Trophoblast cell (in vitro differentiated cells and primary cell): Measurements from ENCODE around the gene LGALS7B.

ENCODE experiments used
- DNase-seq, 2 donors: peaks; one replicate each; pipeline ENCODE4 v3.0.0-alpha.2; 2016
- H2AFZ ChIP-seq: 2 replicates; pipeline ENCODE4 v1.6.1; 2013; ENCODE audit warnings: low read length, moderate library complexity, mild to moderate bottlenecking; ENCODE audit not compliant: insufficient read depth, poor library complexity
- H2AK5ac ChIP-seq: 2 replicates; pipeline ENCODE4 v1.6.1; 2013; ENCODE audit warnings: mild to moderate bottlenecking, low read length
- H2BK120ac ChIP-seq: 2 replicates; pipeline ENCODE4 v1.6.1; 2013; ENCODE audit warnings: low read length, mild to moderate bottlenecking, moderate library complexity; ENCODE audit not compliant: insufficient read depth, poor library complexity
- H2BK12ac ChIP-seq: 2 replicates; pipeline ENCODE4 v1.6.1; 2013; ENCODE audit warnings: mild to moderate bottlenecking, low read length, moderate library complexity
- H2BK5ac ChIP-seq: 2 replicates; pipeline ENCODE4 v1.6.1; 2013; ENCODE audit warnings: low read length, low read depth, moderate library complexity, mild to moderate bottlenecking; ENCODE audit not compliant: poor library complexity
- H3K14ac ChIP-seq: 2 replicates; pipeline ENCODE4 v1.6.1; 2013; ENCODE audit warnings: mild to moderate bottlenecking, low read length
- H3K18ac ChIP-seq: 2 replicates; pipeline ENCODE4 v1.6.1; 2013; ENCODE audit warnings: mild to moderate bottlenecking, low read length
- H3K23ac ChIP-seq: 2 replicates; pipeline ENCODE4 v1.6.1; 2013; ENCODE audit warnings: low read length
- H3K27ac ChIP-seq: 2 replicates; pipeline ENCODE4 v1.5.1; 2013; ENCODE audit warnings: low read depth, mild to moderate bottlenecking, inconsistent platforms, low read length, moderate library complexity
- H3K27me3 ChIP-seq: 2 replicates; pipeline ENCODE4 v1.6.1; 2013; ENCODE audit warnings: inconsistent platforms, mild to moderate bottlenecking, low read length, moderate library complexity; ENCODE audit not compliant: insufficient read depth
- H3K36me3 ChIP-seq, 2 experiments: 1 replicate in 1 of 2; 2 replicates in 1 of 2; pipeline ENCODE4 v1.6.1; 2013; ENCODE audit warnings: low read length in 2 of 2, mild to moderate bottlenecking in 2 of 2, moderate library complexity in 1 of 2; ENCODE audit not compliant: insufficient read depth in 2 of 2, control insufficient read depth in 1 of 2
- H3K4ac ChIP-seq: 2 replicates; pipeline ENCODE4 v1.6.1; 2013; ENCODE audit warnings: low read depth, mild to moderate bottlenecking, low read length, moderate library complexity
- H3K4me1 ChIP-seq, 2 experiments: 1 replicate in 1 of 2; 2 replicates in 1 of 2; pipeline ENCODE4 v1.6.1; 2013; ENCODE audit warnings: low read length in 2 of 2, mild to moderate bottlenecking in 2 of 2, moderate library complexity in 1 of 2; ENCODE audit not compliant: insufficient read depth in 2 of 2, control insufficient read depth in 1 of 2
- H3K4me2 ChIP-seq: 2 replicates; pipeline ENCODE4 v1.6.1; 2013; ENCODE audit warnings: inconsistent platforms, mild to moderate bottlenecking, low read length, moderate library complexity
- H3K4me3 ChIP-seq: 2 replicates; pipeline ENCODE4 v1.5.1; 2013; ENCODE audit warnings: mild to moderate bottlenecking, low read depth, low read length, inconsistent platforms
- H3K79me1 ChIP-seq: one replicate; pipeline ENCODE4 v1.6.1; 2013; ENCODE audit warnings: low read length
- H3K79me2 ChIP-seq: 2 replicates; pipeline ENCODE4 v1.6.1; 2013; ENCODE audit warnings: low read length, mild to moderate bottlenecking; ENCODE audit not compliant: control insufficient read depth, insufficient read depth, poor library complexity
- H3K9ac ChIP-seq: 2 replicates; pipeline ENCODE4 v1.6.1; 2013; ENCODE audit warnings: mild to moderate bottlenecking, low read length
- H3K9me3 ChIP-seq: 2 replicates; pipeline ENCODE4 v1.6.1; 2013; ENCODE audit warnings: low read depth, mild to moderate bottlenecking, control low read depth, inconsistent platforms, low read length; ENCODE audit not compliant: insufficient read depth
- H4K12ac ChIP-seq: 2 replicates; pipeline ENCODE4 v1.6.1; 2013; ENCODE audit warnings: low read depth, mild to moderate bottlenecking, low read length, moderate library complexity
- H4K8ac ChIP-seq: 2 replicates; pipeline ENCODE4 v1.6.1; 2013; ENCODE audit warnings: low read depth, mild to moderate bottlenecking, low read length, moderate library complexity
- H4K91ac ChIP-seq: one replicate; pipeline ENCODE4 v1.6.1; 2013; ENCODE audit warnings: low read depth, mild to moderate bottlenecking, low read length, moderate library complexity
- WGBS: extraction: QIAGEN DNeasy Blood & Tissue Kit; methylation state at CpG from one replicate; pipeline ENCODE4 v1.1.7; 2013; ENCODE audit warnings: missing lambda C conversion rate; ENCODE audit not compliant: insufficient read length, insufficient coverage; ENCODE audit errors: extremely low coverage; 5-methylcytosine and 5-hydroxymethylcytosine counted together

Gene LGALS7B

GRCh38 chr19:38833092-38833425, 44.1 kb downstream of the LGALS7B start:
- H3K4me1 ChIP-seq: peaks cover 31 to 45% of the 10 kb centered on the region in 2 experiments
- peaks cover 39% of the 10 kb centered on the region for H3K79me1 ChIP-seq
- no peaks in the 10 kb centered on the region for H3K27me3 ChIP-seq
- no peaks in the 10 kb centered on the region for H3K9me3 ChIP-seq
- no peak overlapping the region for H3K18ac ChIP-seq
- no peak overlapping the region for H4K8ac ChIP-seq
- H4K12ac ChIP-seq: no peak overlapping the region
- peak overlapping the region; percentile 52 for H3K14ac ChIP-seq
- H3K27ac ChIP-seq: peak overlapping the region; percentile 59
- no peak overlapping the region for H3K4ac ChIP-seq
- H3K9ac ChIP-seq: no peak overlapping the region
- peak overlapping the region; percentile 60 for H2BK12ac ChIP-seq
- H3K23ac ChIP-seq: no peak overlapping the region
- no peak overlapping the region for H3K4me2 ChIP-seq
- peak overlapping the region; percentile 37 for H2BK5ac ChIP-seq
- no peak for DNase-seq
- H4K91ac ChIP-seq: peak overlapping the region; percentile 88
- H3K36me3 ChIP-seq: peaks cover 22 to 23% of the 10 kb centered on the region in 2 experiments
- no peak overlapping the region for H2BK120ac ChIP-seq
- H3K4me3 ChIP-seq: no peak overlapping the region
- peaks cover 13% of the 10 kb centered on the region for H3K79me2 ChIP-seq
- WGBS: no CpG with 5 or more reads among the region's 7 CpGs
- no peak overlapping the region for H2AK5ac ChIP-seq
- no peak overlapping the region for H2AFZ ChIP-seq

GRCh38 chr19:38834104-38834490, 45.1 kb downstream of the LGALS7B start:
- peaks cover 48% of the 10 kb centered on the region for H3K79me1 ChIP-seq
- H2BK120ac ChIP-seq: no peak overlapping the region
- no peak overlapping the region for H3K23ac ChIP-seq
- no peak overlapping the region for H3K27ac ChIP-seq
- no peak overlapping the region for H3K9ac ChIP-seq
- H2AK5ac ChIP-seq: no peak overlapping the region
- no peak overlapping the region for H3K4me3 ChIP-seq
- peaks cover 16% of the 10 kb centered on the region for H3K79me2 ChIP-seq
- no peak overlapping the region for H4K91ac ChIP-seq
- H3K14ac ChIP-seq: no peak overlapping the region
- peak in 1 of 2 donors; percentile 32 for DNase-seq
- H2BK5ac ChIP-seq: no peak overlapping the region
- peaks cover 35 to 51% of the 10 kb centered on the region in 2 experiments for H3K4me1 ChIP-seq
- H3K9me3 ChIP-seq: no peaks in the 10 kb centered on the region
- no peak overlapping the region for H2AFZ ChIP-seq
- no peak overlapping the region for H3K18ac ChIP-seq
- no peak overlapping the region for H4K12ac ChIP-seq
- no peak overlapping the region for H3K4ac ChIP-seq
- no CpG with 5 or more reads among the region's 4 CpGs for WGBS
- H3K27me3 ChIP-seq: no peaks in the 10 kb centered on the region
- no peak overlapping the region for H3K4me2 ChIP-seq
- H4K8ac ChIP-seq: no peak overlapping the region
- no peak overlapping the region for H2BK12ac ChIP-seq
- H3K36me3 ChIP-seq: peaks cover 32 to 33% of the 10 kb centered on the region in 2 experiments

GRCh38 chr19:38834590-38834989, 45.6 kb downstream of the LGALS7B start:
- Histone ChIP-seq H3K14ac (no peak overlapping the region), H3K27ac (no peak overlapping the region)

GRCh38 chr19:38836159-38836982, 47.4 kb downstream of the LGALS7B start:
- DNase-seq: no peak
- H3K4me2 ChIP-seq: no peak overlapping the region
- no peak overlapping the region for H4K12ac ChIP-seq
- peak overlapping the region; percentile 84 for H2AK5ac ChIP-seq
- no peak overlapping the region for H3K23ac ChIP-seq
- H3K18ac ChIP-seq: peak overlapping the region; percentile 68
- peak overlapping the region; percentile 84 for H2BK120ac ChIP-seq
- peak overlapping the region; percentile 84 for H3K14ac ChIP-seq
- H4K8ac ChIP-seq: peak overlapping the region; percentile 67
- peak overlapping the region; percentile 92 for H2BK5ac ChIP-seq
- peak overlapping the region; percentile 89 for H2BK12ac ChIP-seq
- no peaks in the 10 kb centered on the region for H3K27me3 ChIP-seq
- H3K4me3 ChIP-seq: no peak overlapping the region
- WGBS: no CpG with 5 or more reads among the region's 8 CpGs
- H3K27ac ChIP-seq: peak overlapping the region; percentile 94
- peak overlapping the region; percentile 56 for H3K4ac ChIP-seq
- peaks cover 17% of the 10 kb centered on the region for H3K79me2 ChIP-seq
- peak overlapping the region; percentile 97 for H4K91ac ChIP-seq
- H2AFZ ChIP-seq: no peak overlapping the region
- peaks cover 46 to 53% of the 10 kb centered on the region in 2 experiments for H3K36me3 ChIP-seq
- H3K9ac ChIP-seq: no peak overlapping the region
- peaks cover 44% of the 10 kb centered on the region for H3K79me1 ChIP-seq
- no peaks in the 10 kb centered on the region for H3K9me3 ChIP-seq
- H3K4me1 ChIP-seq: peaks cover 48 to 58% of the 10 kb centered on the region in 2 experiments

More at GRCh38 chr19:38834590-38834989, 45.6 kb downstream of the LGALS7B start:
- no peak overlapping the region for H4K91ac ChIP-seq
- peaks cover 39 to 54% of the 10 kb centered on the region in 2 experiments for H3K4me1 ChIP-seq
- H3K18ac ChIP-seq: no peak overlapping the region
- H2BK120ac ChIP-seq: no peak overlapping the region
- H2AFZ ChIP-seq: no peak overlapping the region
- H2BK5ac ChIP-seq: no peak overlapping the region
- no peaks in the 10 kb centered on the region for H3K27me3 ChIP-seq
- H3K4me2 ChIP-seq: no peak overlapping the region
- H2BK12ac ChIP-seq: no peak overlapping the region
- H3K79me2 ChIP-seq: peaks cover 16% of the 10 kb centered on the region
- no CpG with 5 or more reads among the region's 6 CpGs for WGBS
- H3K4me3 ChIP-seq: no peak overlapping the region
- DNase-seq: peak; percentile 24 to 53
- H3K9ac ChIP-seq: no peak overlapping the region
- peaks cover 51% of the 10 kb centered on the region for H3K79me1 ChIP-seq
- H3K23ac ChIP-seq: no peak overlapping the region
- H4K8ac ChIP-seq: no peak overlapping the region
- no peak overlapping the region for H4K12ac ChIP-seq
- H3K4ac ChIP-seq: no peak overlapping the region
- no peak overlapping the region for H2AK5ac ChIP-seq
- H3K9me3 ChIP-seq: no peaks in the 10 kb centered on the region
- H3K36me3 ChIP-seq: peaks cover 33 to 36% of the 10 kb centered on the region in 2 experiments
